Cardiac muscle cell (in vitro differentiated cells and primary cell): ENCODE results near the gene ZDHHC24. TPM values are rescaled to one million over a fixed set of nuclear protein-coding genes. Genes with fewer than 3 reads are reported as not detected.

ENCODE experiments used
- DNase-seq, 2 donors: peaks; one replicate each; pipeline versions ENCODE4 v3.0.0 to v3.0.0-alpha.2; 2010 to 2017; ENCODE audit warnings: low read depth in 1 of 2, low spot score in 1 of 2
- H3K27ac ChIP-seq: fragments of 200-600 bp; sonication (generic); 2 replicates; pipeline ENCODE4 v1.5.1; 2016
- H3K27me3 ChIP-seq: fragments of 200-600 bp; sonication (generic); 2 replicates; pipeline ENCODE4 v1.6.0; 2016; ENCODE audit warnings: control low read depth
- H3K36me3 ChIP-seq: fragments of 200-600 bp; sonication (generic); 2 replicates; pipeline ENCODE4 v1.5.1; 2016; ENCODE audit warnings: control low read depth
- H3K4me1 ChIP-seq: fragments of 200-600 bp; sonication (generic); 2 replicates; pipeline ENCODE4 v1.8.1; 2017; ENCODE audit warnings: low read depth, mild to moderate bottlenecking, mixed run types
- H3K4me3 ChIP-seq: fragments of 200-600 bp; sonication (generic); 2 replicates; pipeline ENCODE4 v1.5.1; 2016; ENCODE audit warnings: mild to moderate bottlenecking
- H3K9me3 ChIP-seq: fragments of 200-600 bp; sonication (generic); 2 replicates; pipeline ENCODE4 v1.5.1; 2017; ENCODE audit warnings: low read depth, mild to moderate bottlenecking, control low read depth
- CTCF ChIP-seq: IDR thresholded peaks from 2 replicates; pipeline ENCODE4 v1.5.1; 2012; ENCODE audit warnings: low read depth, mild to moderate bottlenecking, low read length
- polyA plus RNA-seq: library from polyadenylated mRNA; unstranded; fragments of >200 nt; fragmentation: Nextera tagmentation; extraction: Ambion mirVana; gene quantifications from 2 replicates; pipeline ENCODE4 v1.2.1, GENCODE V29; 2016
- total RNA-seq: library from RNA; depleted of rRNA; stranded (reverse); fragments of >200 nt; gene quantifications from 2 replicates; pipeline ENCODE4 v1.2.3, GENCODE V29; 2016

ZDHHC24 gene
- total and polyA plus RNA-seq, 2 experiments from 2014 or later = 14.7 to 16.9 TPM

GRCh38 chr11:66498506-66498905 is 47.3 kb downstream of the ZDHHC24 start:
- H3K36me3 ChIP-seq = no peaks in the 10 kb centered on the region

GRCh38 chr11:66497206-66497605 is 48.6 kb downstream of the ZDHHC24 start:
- no peaks in the 10 kb centered on the region for H3K27me3 ChIP-seq
- no peaks in the 10 kb centered on the region for H3K9me3 ChIP-seq
- no peak overlapping the region for H3K4me3 ChIP-seq
- no peaks in the 10 kb centered on the region for H3K4me1 ChIP-seq
- no peak for DNase-seq
- H3K27ac ChIP-seq = no peak overlapping the region
- no peaks in the 10 kb centered on the region for H3K36me3 ChIP-seq
- no peak for TF ChIP-seq CTCF

More at GRCh38 chr11:66498506-66498905, 47.3 kb downstream of the ZDHHC24 start:
- DNase-seq = no peak
- no peak for TF ChIP-seq CTCF
- Histone ChIP-seq H3K27me3 (no peaks in the 10 kb centered on the region), H3K9me3 (no peaks in the 10 kb centered on the region), H3K4me1 (no peaks in the 10 kb centered on the region), H3K4me3 (no peak overlapping the region), H3K27ac (no peak overlapping the region)

- DNase-seq = no peak
- TF ChIP-seq CTCF = peak; percentile 11
Observed at GRCh38 chr11:66495401-66495854, 50.4 kb downstream of the ZDHHC24 start.

GRCh38 chr11:66494935-66495334 is 50.9 kb downstream of the ZDHHC24 start:
- DNase-seq = peak in 1 of 2 donors; percentile 42
- no peaks in the 10 kb centered on the region for H3K9me3 ChIP-seq
- no peak overlapping the region for H3K4me3 ChIP-seq
- H3K36me3 ChIP-seq = no peaks in the 10 kb centered on the region
- H3K27ac ChIP-seq = no peak overlapping the region
- TF ChIP-seq CTCF = no peak
- H3K27me3 ChIP-seq = no peaks in the 10 kb centered on the region
- no peaks in the 10 kb centered on the region for H3K4me1 ChIP-seq

More at GRCh38 chr11:66495401-66495854, 50.4 kb downstream of the ZDHHC24 start:
- no peaks in the 10 kb centered on the region for H3K9me3 ChIP-seq
- no peak overlapping the region for H3K4me3 ChIP-seq
- no peaks in the 10 kb centered on the region for H3K27me3 ChIP-seq
- no peaks in the 10 kb centered on the region for H3K36me3 ChIP-seq
- no peaks in the 10 kb centered on the region for H3K4me1 ChIP-seq
- H3K27ac ChIP-seq = no peak overlapping the region

GRCh38 chr11:66494458-66494857 is 51.4 kb downstream of the ZDHHC24 start:
- Histone ChIP-seq H3K9me3 (no peaks in the 10 kb centered on the region), H3K36me3 (no peaks in the 10 kb centered on the region), H3K4me1 (no peaks in the 10 kb centered on the region), H3K27ac (no peak overlapping the region), H3K4me3 (no peak overlapping the region), H3K27me3 (no peaks in the 10 kb centered on the region)
- TF ChIP-seq CTCF = no peak
- DNase-seq = no peak

- Histone ChIP-seq H3K27ac (no peak overlapping the region), H3K4me3 (no peak overlapping the region), H3K27me3 (no peaks in the 10 kb centered on the region), H3K9me3 (no peaks in the 10 kb centered on the region), H3K4me1 (no peaks in the 10 kb centered on the region), H3K36me3 (no peaks in the 10 kb centered on the region)
- no peak for TF ChIP-seq CTCF
- DNase-seq = no peak
Observed at GRCh38 chr11:66493130-66493529, 52.7 kb downstream of the ZDHHC24 start.
